ENCODE data around the gene RECQL. TPM values are rescaled to one million over a fixed set of nuclear protein-coding genes. Genes with fewer than 3 reads are reported as not detected.

Gene RECQL
- total and polyA plus RNA-seq, 4 experiments from 2014 or later, result 64.0 to 91.7 (median 78.9) TPM

Other genes starting within 250 kb of the RECQL start
- gene SLCO1A2, start 166.7 kb downstream of the RECQL start, total RNA-seq, result not detected
- not detected for gene SLCO1A2, start 166.7 kb downstream of the RECQL start, polyA plus RNA-seq
- not detected for gene IAPP, start 128.7 kb downstream of the RECQL start, total RNA-seq
- not detected for gene IAPP, start 128.7 kb downstream of the RECQL start, polyA plus RNA-seq
- 10 to 100 TPM; 35.7 to 41.0 TPM for gene PYROXD1, start 64.0 kb downstream of the RECQL start, total RNA-seq
- 10 to 100 TPM; 26.8 to 41.0 TPM for gene PYROXD1, start 64.0 kb downstream of the RECQL start, polyA plus RNA-seq
- gene GOLT1B, start 154 bp upstream of the RECQL start, total RNA-seq, result 10 to 100 TPM; 33.0 to 39.1 TPM
- 10 to 100 TPM; 33.5 to 37.1 TPM for gene GOLT1B, start 154 bp upstream of the RECQL start, polyA plus RNA-seq
- gene SPX, start 24.7 kb upstream of the RECQL start, total RNA-seq, result under 1 TPM; 0.49 to 0.78 TPM
- gene SPX, start 24.7 kb upstream of the RECQL start, polyA plus RNA-seq, result under 1 TPM in 1 of 2 donors, not detected in 1; 0.63 TPM
- gene GYS2, start 103.2 kb upstream of the RECQL start, total RNA-seq, result under 1 TPM; 0.11 to 0.32 TPM
- not detected for gene GYS2, start 103.2 kb upstream of the RECQL start, polyA plus RNA-seq
- 1,000 to 10,000 TPM; 1,100 to 1,180 TPM for gene LDHB, start 156.2 kb upstream of the RECQL start, total RNA-seq
- 1,000 to 10,000 TPM; 2,006 to 2,555 TPM for gene LDHB, start 156.2 kb upstream of the RECQL start, polyA plus RNA-seq

Measured in CD4-positive, alpha-beta memory T cell (primary cell).